ENCODE results near the gene LMAN2L. TPM values are rescaled to one million over a fixed set of nuclear protein-coding genes. Genes with fewer than 3 reads are reported as not detected.

LMAN2L gene
- total RNA-seq, 2 experiments from 2014 or later: 4.8 to 5.7 TPM

DNA sequence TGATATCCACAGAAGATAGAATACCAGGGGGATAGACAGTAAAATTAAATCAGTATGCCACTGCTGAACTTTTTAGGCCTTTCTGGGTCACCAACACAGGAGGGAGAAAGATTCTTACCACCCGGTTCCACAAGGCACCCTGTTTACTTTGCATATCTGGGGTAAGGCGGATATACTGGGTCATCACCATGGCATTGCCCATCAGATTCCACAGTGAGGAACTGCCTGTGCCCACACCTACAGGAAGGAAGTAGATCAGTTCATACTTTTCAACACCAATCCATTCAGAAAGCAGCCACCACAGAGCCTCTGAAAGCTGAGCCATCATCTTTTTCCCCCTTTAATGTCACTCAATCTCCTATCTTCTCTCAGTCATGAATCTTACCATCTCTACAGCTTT lies 2.0 kb downstream of the LMAN2L start:
- ChIA-PET CTCF (interaction anchor here (1.7 kb wide), 1 partner anchor 24 kb away, joined by 9 read pairs; the partner anchor contains the start of gene CNNM4), POLR2A (no interaction called here)
- no peak overlapping the region for H3K4me3 Mint-ChIP-seq
- peak overlapping the region; percentile 8 for H3K27ac Mint-ChIP-seq
- H3K27me3 Mint-ChIP-seq: no peaks in the 10 kb centered on the region
- no peak for ATAC-seq
- H3K4me1 Mint-ChIP-seq: peaks cover 39% of the 10 kb centered on the region
- intact Hi-C loops (cut with DNase I, micrococcal nuclease): no loop called here
- DNase-seq: no peak
- H3K9me3 Mint-ChIP-seq (ENCODE audit: low read depth): no peaks in the 10 kb centered on the region
- H3K36me3 Mint-ChIP-seq (ENCODE audit: low read depth): peaks cover 23% of the 10 kb centered on the region

DNA sequence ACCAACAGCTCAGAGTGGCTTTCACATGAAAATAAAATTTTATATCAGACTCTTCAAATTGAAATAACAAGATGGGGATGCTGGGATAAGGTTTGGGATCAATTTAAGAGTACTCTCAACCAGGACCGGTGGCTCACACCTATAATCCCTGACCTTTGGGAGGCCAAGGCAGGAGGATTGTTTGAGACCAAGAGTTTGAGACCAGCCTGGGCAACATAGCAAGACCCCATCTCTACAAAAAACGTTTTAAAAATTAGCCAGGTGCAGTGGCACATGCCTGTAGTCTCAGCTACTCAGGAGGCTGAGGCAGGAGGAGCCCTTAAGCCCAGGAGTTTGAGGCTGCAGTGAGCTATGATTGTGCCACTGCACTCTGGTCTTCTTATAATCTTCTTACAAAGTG lies 2.6 kb downstream of the LMAN2L start:
- CTCF ChIA-PET: interaction anchor here (2.8 kb wide), 1 partner anchor 25 kb away, joined by 15 read pairs; no protein-coding TSS in a partner anchor
- ATAC-seq: no peak
- no peak for DNase-seq
- H3K4me3 Mint-ChIP-seq: no peak overlapping the region
- no peaks in the 10 kb centered on the region for H3K9me3 Mint-ChIP-seq (ENCODE audit: low read depth)
- intact Hi-C loops (cut with DNase I, micrococcal nuclease): no loop called here
- H3K27ac Mint-ChIP-seq: no peak overlapping the region
- H3K27me3 Mint-ChIP-seq: no peaks in the 10 kb centered on the region
- peaks cover 23% of the 10 kb centered on the region for H3K36me3 Mint-ChIP-seq (ENCODE audit: low read depth)
- peaks cover 37% of the 10 kb centered on the region for H3K4me1 Mint-ChIP-seq
- POLR2A ChIA-PET: no interaction called here

DNA sequence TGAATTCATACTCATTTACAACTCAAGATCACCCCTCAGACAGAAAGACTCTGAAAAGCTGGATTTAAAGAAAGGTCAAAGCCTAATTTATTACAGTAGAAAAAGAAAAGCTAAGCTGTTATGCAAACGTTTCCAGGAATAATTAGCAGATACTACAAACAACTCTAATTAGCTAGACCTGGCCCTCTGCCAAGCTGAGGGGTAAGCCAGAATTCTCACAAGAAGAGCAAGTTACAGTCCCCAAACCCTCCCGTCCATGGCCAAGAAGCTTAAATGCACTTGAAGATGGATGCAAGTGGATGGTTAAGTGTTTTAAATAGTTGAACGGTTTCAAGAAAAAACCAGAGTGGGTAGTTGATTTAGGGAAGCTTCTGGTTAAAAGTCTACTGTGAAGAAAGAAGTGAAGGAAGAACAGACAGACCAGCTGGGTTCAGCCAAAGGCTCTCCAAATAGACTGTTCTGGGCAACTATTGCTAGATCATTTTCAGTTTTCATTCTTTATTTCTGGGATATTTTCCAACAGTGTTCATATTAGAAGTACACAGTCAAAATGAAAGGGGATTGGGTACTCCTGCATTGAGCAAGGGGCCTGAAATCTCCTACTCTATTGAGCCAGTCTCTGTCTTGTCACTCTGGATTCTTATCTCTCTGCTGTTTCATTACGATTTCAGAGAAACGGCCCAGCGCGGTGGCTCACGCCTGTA lies 4.8 kb downstream of the LMAN2L start:
- Mint-ChIP-seq H3K27me3 (no peaks in the 10 kb centered on the region), H3K27ac (peak overlapping the region; percentile 40), H3K4me3 (no peak overlapping the region), H3K4me1 (peaks cover 30% of the 10 kb centered on the region), H3K9me3 (ENCODE audit: low read depth) (no peaks in the 10 kb centered on the region), H3K36me3 (ENCODE audit: low read depth) (peaks cover 35% of the 10 kb centered on the region)
- DNase-seq (no peak), ATAC-seq (no peak)
- CTCF ChIA-PET: interaction anchor here (0.7 to 2.8 kb wide), 3 partner anchors 21 to 66 kb away, joined by 3 to 15 read pairs (median 5); no protein-coding TSS in a partner anchor
- intact Hi-C loops (cut with DNase I, micrococcal nuclease): no loop called here
- POLR2A ChIA-PET: no interaction called here

DNA sequence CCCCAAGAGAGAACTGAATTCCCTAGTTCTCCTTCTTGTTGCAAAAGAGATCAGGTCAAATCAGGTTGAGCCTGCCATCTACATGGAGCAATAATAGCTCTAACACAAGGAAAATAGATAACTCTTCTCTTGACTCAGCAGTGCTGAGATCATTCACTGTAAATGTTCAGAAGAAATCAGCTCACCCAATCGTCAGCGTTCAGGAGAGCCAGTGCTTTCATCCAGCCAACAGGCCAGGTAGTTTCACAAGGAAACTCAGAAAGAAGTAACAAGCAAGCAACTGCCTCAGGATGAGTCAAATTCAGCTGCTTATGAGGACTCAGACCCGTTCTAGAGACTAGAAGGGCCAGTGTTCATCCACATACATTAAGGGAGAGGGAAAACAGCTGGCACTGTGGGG lies 5.9 kb downstream of the LMAN2L start:
- Mint-ChIP-seq H3K36me3 (ENCODE audit: low read depth) (peaks cover 37% of the 10 kb centered on the region), H3K4me3 (no peak overlapping the region), H3K9me3 (ENCODE audit: low read depth) (no peaks in the 10 kb centered on the region), H3K27ac (no peak overlapping the region), H3K27me3 (no peaks in the 10 kb centered on the region), H3K4me1 (peaks cover 24% of the 10 kb centered on the region)
- ATAC-seq (peak; percentile 47), DNase-seq (no peak)
- ChIA-PET CTCF (interaction anchor here (1.4 kb wide), 1 partner anchor 67 kb away, joined by 3 read pairs; no protein-coding TSS in a partner anchor), POLR2A (no interaction called here)
- intact Hi-C loops (cut with DNase I, micrococcal nuclease): no loop called here

DNA sequence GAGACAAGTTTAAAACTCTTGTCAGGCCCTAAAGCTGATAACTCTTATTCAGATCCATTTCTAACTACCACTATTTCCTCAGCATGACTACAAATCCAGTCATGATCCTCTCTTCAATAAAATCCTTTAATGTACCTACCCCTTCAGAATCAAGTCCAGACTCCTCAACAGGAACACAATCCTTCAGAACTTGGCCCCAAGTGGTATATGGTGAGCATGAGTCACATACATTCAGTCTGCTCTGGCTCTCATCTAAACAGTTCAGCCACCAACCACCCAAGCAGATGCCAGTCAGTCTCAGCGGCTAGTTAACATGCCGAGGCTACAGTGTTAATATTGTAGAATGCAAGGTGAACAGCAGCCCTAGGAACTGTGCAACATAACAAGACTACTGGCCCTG lies 9.7 kb downstream of the LMAN2L start:
- Mint-ChIP-seq H3K27me3 (no peaks in the 10 kb centered on the region), H3K27ac (no peak overlapping the region), H3K9me3 (ENCODE audit: low read depth) (no peaks in the 10 kb centered on the region), H3K4me1 (peaks cover 3% of the 10 kb centered on the region), H3K4me3 (no peak overlapping the region), H3K36me3 (ENCODE audit: low read depth) (peaks cover 38% of the 10 kb centered on the region)
- intact Hi-C loops (cut with DNase I, micrococcal nuclease): no loop called here
- ATAC-seq: no peak
- CTCF ChIA-PET: interaction anchor here (0.8 to 0.9 kb wide), 2 partner anchors 30 to 72 kb away, joined by 3 read pairs; partner anchors contain the start of gene CNNM4
- no peak for DNase-seq
- POLR2A ChIA-PET: no interaction called here

DNA sequence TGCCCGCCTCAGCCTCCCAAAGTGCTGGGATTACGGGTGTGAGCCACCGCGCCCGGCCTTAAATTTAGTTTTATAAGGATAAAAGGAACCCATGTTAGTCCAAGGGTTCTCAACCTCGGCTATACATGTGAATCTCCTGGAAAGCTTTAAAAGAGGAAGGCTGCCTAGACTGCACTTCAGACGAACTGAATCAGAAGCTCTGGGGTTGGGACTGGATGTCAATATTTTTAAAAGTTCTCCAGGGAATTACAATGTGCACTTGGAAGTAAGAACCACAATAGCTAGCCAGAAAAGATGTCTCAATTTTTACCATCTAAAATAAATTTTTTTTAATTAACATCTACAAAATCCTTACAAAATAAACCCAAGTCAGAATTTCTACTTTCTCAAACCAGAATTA lies 10.1 kb downstream of the LMAN2L start:
- intact Hi-C loops (cut with DNase I, micrococcal nuclease): no loop called here
- no peak overlapping the region for H3K27ac Mint-ChIP-seq
- no peaks in the 10 kb centered on the region for H3K9me3 Mint-ChIP-seq (ENCODE audit: low read depth)
- DNase-seq (no peak), ATAC-seq (no peak)
- CTCF ChIA-PET: interaction anchor here (0.6 to 0.8 kb wide), 2 partner anchors 31 to 373 kb away, joined by 3 read pairs; partner anchors contain the start of gene CNNM4
- H3K36me3 Mint-ChIP-seq (ENCODE audit: low read depth): peaks cover 39% of the 10 kb centered on the region
- H3K4me1 Mint-ChIP-seq: no peaks in the 10 kb centered on the region
- POLR2A ChIA-PET: interaction anchor here (0.6 kb wide), 1 partner anchor 26 kb away, joined by 3 read pairs; no protein-coding TSS in a partner anchor
- H3K4me3 Mint-ChIP-seq: no peak overlapping the region
- H3K27me3 Mint-ChIP-seq: no peaks in the 10 kb centered on the region

DNA sequence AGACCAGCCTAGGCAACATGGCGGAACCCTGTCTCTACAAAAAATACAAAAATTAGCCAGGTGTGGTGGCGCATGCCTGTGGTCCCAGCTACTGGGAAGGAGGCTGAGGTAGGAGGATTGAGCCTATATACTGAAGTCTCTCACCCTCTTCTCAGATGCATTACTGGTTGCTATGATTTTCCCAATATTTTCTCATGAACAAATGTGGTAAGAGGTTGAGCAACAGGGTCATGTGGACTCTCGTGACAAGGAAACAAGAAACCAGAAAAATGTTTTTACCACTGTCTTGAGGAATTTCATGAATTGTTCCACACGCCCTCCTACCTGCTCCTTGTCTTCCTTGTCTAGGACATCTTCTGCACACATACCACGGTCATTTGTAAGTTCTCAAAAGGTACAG lies 12.4 kb downstream of the LMAN2L start:
- ATAC-seq (no peak), DNase-seq (no peak)
- no peaks in the 10 kb centered on the region for H3K27me3 Mint-ChIP-seq
- POLR2A ChIA-PET: no interaction called here
- no peak overlapping the region for H3K27ac Mint-ChIP-seq
- H3K9me3 Mint-ChIP-seq (ENCODE audit: low read depth): no peaks in the 10 kb centered on the region
- CTCF ChIA-PET: no interaction called here
- intact Hi-C loops (cut with DNase I, micrococcal nuclease): no loop called here
- H3K4me1 Mint-ChIP-seq: no peaks in the 10 kb centered on the region
- peaks cover 29% of the 10 kb centered on the region for H3K36me3 Mint-ChIP-seq (ENCODE audit: low read depth)
- no peak overlapping the region for H3K4me3 Mint-ChIP-seq

DNA sequence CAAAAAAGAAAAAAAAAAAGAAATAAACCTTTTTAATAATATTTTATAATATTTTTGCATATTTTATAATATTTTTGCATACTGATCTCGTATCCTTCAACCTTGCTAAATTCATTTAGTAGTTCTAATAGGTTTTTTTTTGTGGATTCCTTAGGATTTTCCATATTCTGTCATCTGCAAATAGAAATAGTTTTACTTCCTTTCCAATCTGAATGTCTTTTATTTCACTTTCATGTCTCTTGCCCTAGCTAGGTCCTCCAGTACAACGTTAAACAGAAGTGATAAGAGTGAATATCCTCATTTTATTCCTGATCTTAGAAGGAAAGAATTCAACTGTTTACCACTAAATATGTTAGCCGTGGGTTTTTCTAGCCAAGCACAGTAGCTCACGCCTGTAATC lies 13.7 kb downstream of the LMAN2L start:
- Mint-ChIP-seq H3K27me3 (no peaks in the 10 kb centered on the region), H3K9me3 (ENCODE audit: low read depth) (no peaks in the 10 kb centered on the region), H3K4me1 (no peaks in the 10 kb centered on the region), H3K27ac (no peak overlapping the region), H3K36me3 (ENCODE audit: low read depth) (peaks cover 28% of the 10 kb centered on the region), H3K4me3 (no peak overlapping the region)
- ATAC-seq: no peak
- intact Hi-C loops (cut with DNase I, micrococcal nuclease): no loop called here
- no peak for DNase-seq
- POLR2A ChIA-PET: no interaction called here
- CTCF ChIA-PET: interaction anchor here (0.8 kb wide), 1 partner anchor 37 kb away, joined by 3 read pairs; no protein-coding TSS in a partner anchor

DNA sequence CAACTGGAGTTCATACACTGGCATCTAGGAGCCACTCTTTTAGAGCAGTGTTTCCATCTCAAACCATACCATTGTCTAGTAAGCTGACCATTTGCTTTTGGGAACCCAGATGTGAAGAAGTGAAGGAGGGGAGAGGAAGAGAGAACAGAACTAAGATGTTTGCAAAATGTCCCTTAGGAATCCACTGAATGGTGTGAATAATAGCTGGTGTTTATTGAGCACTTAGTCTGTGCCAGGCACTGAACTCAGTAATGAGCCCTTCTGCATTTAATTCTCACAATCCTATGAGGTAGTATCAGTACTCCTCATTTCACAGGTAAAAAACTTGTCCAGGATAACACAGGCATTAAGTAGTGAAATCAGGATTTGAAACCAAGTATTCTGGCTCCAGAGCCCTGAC lies 23.5 kb downstream of the LMAN2L start:
- peaks cover 2% of the 10 kb centered on the region for H3K36me3 Mint-ChIP-seq (ENCODE audit: low read depth)
- DNase-seq (no peak), ATAC-seq (no peak)
- intact Hi-C loops (cut with DNase I, micrococcal nuclease): no loop called here
- no peaks in the 10 kb centered on the region for H3K9me3 Mint-ChIP-seq (ENCODE audit: low read depth)
- H3K4me3 Mint-ChIP-seq: no peak overlapping the region
- CTCF ChIA-PET: no interaction called here
- POLR2A ChIA-PET: no interaction called here
- H3K4me1 Mint-ChIP-seq: no peaks in the 10 kb centered on the region
- H3K27ac Mint-ChIP-seq: no peak overlapping the region
- no peaks in the 10 kb centered on the region for H3K27me3 Mint-ChIP-seq

DNA sequence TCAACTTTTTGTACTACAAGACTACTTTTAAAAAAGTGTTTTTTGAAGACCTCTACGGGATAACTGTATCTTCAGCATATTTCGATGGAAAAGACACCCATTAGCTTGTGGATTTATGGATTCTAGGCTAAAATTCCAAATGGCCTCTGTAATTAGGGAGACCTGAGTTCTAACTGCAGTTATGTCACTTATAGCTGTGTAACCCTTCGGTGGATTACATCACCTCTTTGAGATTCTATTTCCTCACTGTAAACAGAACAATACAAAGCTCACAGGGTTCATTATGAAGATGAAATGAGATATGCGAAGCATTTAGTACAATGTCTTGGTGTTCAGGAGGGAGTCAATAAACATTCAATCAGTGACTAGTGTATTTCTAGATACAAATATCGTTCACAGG lies 24.2 kb downstream of the LMAN2L start:
- H3K4me3 Mint-ChIP-seq: no peak overlapping the region
- H3K9me3 Mint-ChIP-seq (ENCODE audit: low read depth): no peaks in the 10 kb centered on the region
- no peak overlapping the region for H3K27ac Mint-ChIP-seq
- DNase-seq: no peak
- no peaks in the 10 kb centered on the region for H3K27me3 Mint-ChIP-seq
- ChIA-PET POLR2A (no interaction called here), CTCF (no interaction called here)
- no peak for ATAC-seq
- intact Hi-C loops (cut with DNase I, micrococcal nuclease): no loop called here
- no peaks in the 10 kb centered on the region for H3K4me1 Mint-ChIP-seq
- peaks cover 8% of the 10 kb centered on the region for H3K36me3 Mint-ChIP-seq (ENCODE audit: low read depth)

DNA sequence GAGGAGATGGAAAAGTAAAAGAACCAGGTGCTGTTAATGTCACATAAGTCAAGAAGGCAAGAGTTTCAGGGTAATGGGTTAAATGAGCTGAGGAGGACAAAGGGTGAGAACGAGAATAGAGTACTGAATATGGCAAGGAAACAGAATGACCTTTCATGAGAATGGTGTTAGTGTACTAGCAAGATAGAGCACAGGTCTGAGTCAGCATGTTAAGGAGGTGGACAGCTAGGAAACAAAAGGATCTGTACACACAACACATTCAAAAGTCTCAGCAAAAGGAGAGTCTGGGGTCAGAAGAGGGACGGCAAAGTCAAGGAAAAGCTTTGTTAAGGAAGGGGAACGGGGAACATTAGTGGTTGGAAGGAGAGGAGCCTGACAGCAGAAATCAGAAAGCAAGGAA lies 28.9 kb downstream of the LMAN2L start:
- CTCF ChIA-PET: interaction anchor here (0.7 kb wide), 1 partner anchor 11 kb away, joined by 3 read pairs; no protein-coding TSS in a partner anchor
- no peaks in the 10 kb centered on the region for H3K9me3 Mint-ChIP-seq (ENCODE audit: low read depth)
- H3K27ac Mint-ChIP-seq: peak overlapping the region; percentile 1
- POLR2A ChIA-PET: no interaction called here
- no peak for DNase-seq
- H3K27me3 Mint-ChIP-seq: no peaks in the 10 kb centered on the region
- intact Hi-C loops (cut with DNase I, micrococcal nuclease): no loop called here
- no peak overlapping the region for H3K4me3 Mint-ChIP-seq
- no peak for ATAC-seq
- H3K4me1 Mint-ChIP-seq: no peaks in the 10 kb centered on the region
- H3K36me3 Mint-ChIP-seq (ENCODE audit: low read depth): peaks cover 21% of the 10 kb centered on the region

DNA sequence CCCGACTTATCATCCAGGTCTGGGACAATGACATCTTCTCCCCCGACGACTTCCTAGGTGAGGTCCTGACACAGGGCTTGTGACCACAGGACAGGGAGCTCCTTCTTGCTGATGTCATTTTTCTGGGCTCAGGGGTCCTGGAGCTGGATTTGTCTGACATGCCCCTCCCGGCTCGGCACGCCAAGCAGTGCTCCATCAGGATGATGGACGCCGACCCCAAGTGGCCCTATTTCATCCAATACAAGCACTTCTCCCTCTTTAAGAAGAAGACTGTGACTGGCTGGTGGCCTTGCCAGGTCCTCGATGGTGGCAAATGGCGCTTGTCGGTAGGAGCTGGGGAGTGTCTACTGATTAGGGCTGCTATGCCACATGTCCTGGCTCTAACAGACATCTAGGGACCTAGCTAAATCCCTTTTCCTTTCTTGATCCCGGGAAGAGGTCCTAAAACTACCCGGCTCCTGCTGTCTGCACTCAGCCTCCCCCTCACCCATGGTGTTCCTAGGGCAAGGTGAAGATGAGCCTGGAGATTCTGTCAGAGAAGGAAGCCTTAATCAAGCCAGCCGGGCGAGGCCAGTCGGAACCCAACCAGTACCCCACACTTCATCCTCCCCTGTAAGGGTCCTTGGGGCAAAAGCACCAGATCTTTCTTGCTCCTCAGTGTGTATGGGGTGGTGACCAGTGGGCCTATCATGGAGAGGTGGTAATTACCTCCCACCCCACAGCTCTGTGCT lies 36.7 kb downstream of the LMAN2L start:
- ChIA-PET POLR2A (interaction anchor here (0.6 kb wide), 1 partner anchor 26 kb away, joined by 3 read pairs; no protein-coding TSS in a partner anchor), CTCF (interaction anchor here (0.7 kb wide), 1 partner anchor 109 kb away, joined by 4 read pairs; no protein-coding TSS in a partner anchor)
- Mint-ChIP-seq H3K4me3 (no peak overlapping the region), H3K4me1 (no peaks in the 10 kb centered on the region), H3K9me3 (ENCODE audit: low read depth) (no peaks in the 10 kb centered on the region), H3K27ac (no peak overlapping the region), H3K36me3 (ENCODE audit: low read depth) (peaks cover 7% of the 10 kb centered on the region), H3K27me3 (no peaks in the 10 kb centered on the region)
- intact Hi-C loops (cut with DNase I, micrococcal nuclease): no loop called here
- DNase-seq (no peak), ATAC-seq (no peak)
